Activated T-helper 1 cell treated with anti-CD3 and anti-CD28 coated beads, Interleukin-12 subunit alpha, Interleukin-12 subunit beta, Interleukin-2, Interleukin-4 antibody, amounts not matched to agents 30 ng/mL and 10 ng/mL and 1 ng/mL, durations not matched to agents 14 hours and 24 hours and 36 hours (primary cell): Measurements from ENCODE around the gene SPATS2. TPM values are rescaled to one million over a fixed set of nuclear protein-coding genes. Genes with fewer than 3 reads are reported as not detected.

Source experiments
- DNase-seq: peaks from one replicate; pipeline ENCODE4 v3.0.0; 2021; ENCODE audit warnings: low spot score
- H3K27ac Mint-ChIP-seq: one replicate; pipeline ENCODE4 v1.8.0; 2021; ENCODE audit warnings: mild to moderate bottlenecking, mixed read lengths
- H3K27me3 Mint-ChIP-seq: one replicate; pipeline ENCODE4 v1.8.0; 2022; ENCODE audit warnings: mild to moderate bottlenecking, moderate library complexity, mixed read lengths; ENCODE audit not compliant: insufficient read depth
- H3K36me3 Mint-ChIP-seq: one replicate; pipeline ENCODE4 v1.8.0; 2021; ENCODE audit warnings: low read depth, mixed read lengths
- H3K4me1 Mint-ChIP-seq: one replicate; pipeline ENCODE4 v1.8.0; 2021; ENCODE audit warnings: low read depth, mixed read lengths
- H3K4me3 Mint-ChIP-seq: one replicate; pipeline ENCODE4 v1.8.0; 2021; ENCODE audit warnings: mild to moderate bottlenecking, moderate library complexity, mixed read lengths
- H3K9me3 Mint-ChIP-seq: one replicate; pipeline ENCODE4 v1.8.0; 2021; ENCODE audit warnings: mixed read lengths
- intact Hi-C: fragments of 100-400 bp; cut with micrococcal nuclease; formaldehyde crosslinking; loops from one replicate; pipeline ENCODE4 v1.15.1; 2024
- total RNA-seq: library from RNA; stranded (reverse); gene quantifications from 2 replicates; pipeline ENCODE4 v1.2.3, GENCODE V29; 2022

SPATS2 gene
- total RNA-seq, 1 donor from 2014 or later = 12.0 TPM

DNA sequence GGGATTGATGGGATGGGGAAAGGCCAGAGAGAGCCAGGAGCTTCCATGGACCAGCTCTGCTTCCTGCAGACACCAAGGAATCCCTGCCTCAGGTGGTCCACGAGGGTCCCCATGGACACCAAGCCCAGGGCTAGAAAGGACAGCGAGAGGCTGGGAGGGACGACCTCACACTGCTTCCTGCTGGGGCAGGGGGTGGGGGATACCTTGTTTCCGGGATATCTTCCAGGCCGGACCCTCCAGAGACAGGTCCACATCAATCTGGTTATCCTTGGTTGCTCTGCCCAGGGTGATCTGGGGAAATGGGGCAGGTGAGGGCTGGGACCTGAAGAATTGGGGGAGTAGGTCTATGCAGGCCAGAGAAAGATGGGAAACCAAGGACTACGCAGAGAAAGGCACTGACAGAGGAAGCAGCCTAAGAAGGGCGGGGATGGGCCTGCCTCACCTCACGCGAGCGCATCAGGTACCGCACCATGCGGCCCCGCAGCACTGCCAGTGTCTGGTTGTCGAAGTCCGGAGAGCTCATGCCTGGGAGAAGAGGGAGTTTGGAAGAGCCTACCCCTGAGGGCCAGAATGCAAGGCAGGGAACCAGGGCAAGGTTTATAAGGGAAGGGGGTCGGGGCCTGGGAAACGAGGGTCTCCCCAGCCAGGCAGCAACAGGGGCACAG, 191.9 kb downstream of the SPATS2 start:
- peak overlapping the region; percentile 18 for H3K27ac Mint-ChIP-seq
- intact Hi-C loops = no loop called here
- H3K4me1 Mint-ChIP-seq = peaks cover 17% of the 10 kb centered on the region
- H3K27me3 Mint-ChIP-seq = no peaks in the 10 kb centered on the region
- no peak overlapping the region for H3K4me3 Mint-ChIP-seq
- H3K9me3 Mint-ChIP-seq = no peaks in the 10 kb centered on the region
- peaks cover 32% of the 10 kb centered on the region for H3K36me3 Mint-ChIP-seq
- DNase-seq = no peak

- Mint-ChIP-seq H3K27ac (no peak overlapping the region), H3K4me1 (peaks cover 31% of the 10 kb centered on the region)
These were observed 193.4 kb downstream of the SPATS2 start for GRCh38 chr12:49560695-49561094.

GRCh38 chr12:49562233-49562632, 195.0 kb downstream of the SPATS2 start:
- H3K27me3 Mint-ChIP-seq = no peaks in the 10 kb centered on the region
- peaks cover 43% of the 10 kb centered on the region for H3K4me1 Mint-ChIP-seq
- no peak for DNase-seq
- H3K27ac Mint-ChIP-seq = no peak overlapping the region
- peaks cover 34% of the 10 kb centered on the region for H3K36me3 Mint-ChIP-seq
- H3K4me3 Mint-ChIP-seq = no peak overlapping the region
- H3K9me3 Mint-ChIP-seq = no peaks in the 10 kb centered on the region
- intact Hi-C loops = loop anchor here (10.0 kb wide), 1 partner anchor 463 kb away; the partner anchor contains the start of gene RACGAP1

More at GRCh38 chr12:49560695-49561094, 193.4 kb downstream of the SPATS2 start:
- intact Hi-C loops = loop anchor here (10.0 kb wide), 1 partner anchor 464 kb away; the partner anchor contains the start of gene RACGAP1
- no peaks in the 10 kb centered on the region for H3K9me3 Mint-ChIP-seq
- DNase-seq = no peak
- peaks cover 38% of the 10 kb centered on the region for H3K36me3 Mint-ChIP-seq
- H3K4me3 Mint-ChIP-seq = no peak overlapping the region
- H3K27me3 Mint-ChIP-seq = no peaks in the 10 kb centered on the region

- H3K9me3 Mint-ChIP-seq = no peaks in the 10 kb centered on the region
- DNase-seq = no peak
- H3K4me3 Mint-ChIP-seq = no peak overlapping the region
- H3K27me3 Mint-ChIP-seq = no peaks in the 10 kb centered on the region
- peaks cover 47% of the 10 kb centered on the region for H3K4me1 Mint-ChIP-seq
- H3K27ac Mint-ChIP-seq = no peak overlapping the region
- H3K36me3 Mint-ChIP-seq = peaks cover 34% of the 10 kb centered on the region
- intact Hi-C loops = loop anchor here (10.0 kb wide), 1 partner anchor 462 kb away; the partner anchor contains the start of gene RACGAP1
These were observed 195.6 kb downstream of the SPATS2 start for GRCh38 chr12:49562831-49563230.

- no peaks in the 10 kb centered on the region for H3K9me3 Mint-ChIP-seq
- intact Hi-C loops = loop anchor here (10.0 kb wide), 1 partner anchor 461 kb away; the partner anchor contains the start of gene RACGAP1
- H3K27me3 Mint-ChIP-seq = no peaks in the 10 kb centered on the region
- H3K27ac Mint-ChIP-seq = peak overlapping the region; percentile 22
- H3K36me3 Mint-ChIP-seq = peaks cover 33% of the 10 kb centered on the region
- peaks cover 55% of the 10 kb centered on the region for H3K4me1 Mint-ChIP-seq
- no peak for DNase-seq
- peak overlapping the region; percentile 53 for H3K4me3 Mint-ChIP-seq
These were observed 196.9 kb downstream of the SPATS2 start for GRCh38 chr12:49563951-49564685.

- intact Hi-C loops = loop anchor here (5.0 to 10.0 kb wide), 4 partner anchors 277 to 460 kb away; partner anchors contain the start of genes BCDIN3D, RACGAP1, TUBA1A and TUBA1B
- H3K36me3 Mint-ChIP-seq = peaks cover 27% of the 10 kb centered on the region
- peak overlapping the region; percentile 53 for H3K4me3 Mint-ChIP-seq
- no peaks in the 10 kb centered on the region for H3K27me3 Mint-ChIP-seq
- H3K9me3 Mint-ChIP-seq = no peaks in the 10 kb centered on the region
- no peak overlapping the region for H3K27ac Mint-ChIP-seq
- DNase-seq = no peak
- H3K4me1 Mint-ChIP-seq = peaks cover 55% of the 10 kb centered on the region
These were observed 197.6 kb downstream of the SPATS2 start for GRCh38 chr12:49564686-49565405.

DNA sequence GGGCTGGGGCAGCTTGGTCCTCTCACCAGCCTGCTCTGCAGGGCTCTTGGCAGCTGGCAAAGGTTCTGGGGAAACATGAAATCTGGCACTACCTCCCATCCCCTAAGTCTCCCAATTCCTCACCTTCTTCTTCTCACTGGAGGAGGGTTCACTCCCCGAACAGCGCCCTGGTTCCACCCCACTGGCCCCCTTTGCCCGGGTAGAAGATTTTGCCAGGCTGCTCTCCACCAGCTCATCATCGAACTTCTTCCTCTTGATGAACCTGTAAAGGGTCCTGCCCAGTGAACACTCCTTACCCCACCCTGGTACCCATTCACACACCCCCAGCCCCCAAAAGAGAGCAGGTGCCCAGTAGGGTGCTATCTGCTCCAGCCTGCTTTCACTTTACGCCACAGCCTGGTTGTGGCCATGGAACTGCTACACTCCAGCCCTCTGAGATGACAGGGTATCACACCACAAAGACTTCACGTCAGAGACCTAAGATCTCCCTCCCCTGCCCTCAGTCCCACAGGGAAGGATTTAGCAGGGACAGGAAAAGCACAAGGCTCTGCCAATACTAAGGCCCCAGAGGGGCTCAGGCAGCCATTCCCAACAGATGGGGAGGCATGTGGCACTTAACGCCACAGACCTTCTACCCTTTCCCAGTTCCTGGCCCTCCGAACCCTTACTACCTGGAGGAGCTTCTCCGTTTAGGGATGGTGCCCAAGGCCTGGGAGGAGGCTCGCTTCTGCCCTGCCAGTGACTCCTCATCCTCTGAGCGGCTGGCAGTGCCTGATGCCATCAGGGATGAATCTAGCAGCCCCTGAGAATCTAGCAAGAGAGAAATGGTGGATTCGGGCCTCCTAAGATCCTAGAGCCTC, 198.4 kb downstream of the SPATS2 start:
- H3K36me3 Mint-ChIP-seq = peaks cover 26% of the 10 kb centered on the region
- no peaks in the 10 kb centered on the region for H3K9me3 Mint-ChIP-seq
- peaks cover 56% of the 10 kb centered on the region for H3K4me1 Mint-ChIP-seq
- no peak for DNase-seq
- intact Hi-C loops = loop anchor here (5.0 to 10.0 kb wide), 4 partner anchors 277 to 459 kb away; partner anchors contain the start of genes BCDIN3D, RACGAP1, TUBA1A and TUBA1B
- H3K4me3 Mint-ChIP-seq = peak overlapping the region; percentile 53
- H3K27me3 Mint-ChIP-seq = no peaks in the 10 kb centered on the region
- H3K27ac Mint-ChIP-seq = peak overlapping the region; percentile 26

DNA sequence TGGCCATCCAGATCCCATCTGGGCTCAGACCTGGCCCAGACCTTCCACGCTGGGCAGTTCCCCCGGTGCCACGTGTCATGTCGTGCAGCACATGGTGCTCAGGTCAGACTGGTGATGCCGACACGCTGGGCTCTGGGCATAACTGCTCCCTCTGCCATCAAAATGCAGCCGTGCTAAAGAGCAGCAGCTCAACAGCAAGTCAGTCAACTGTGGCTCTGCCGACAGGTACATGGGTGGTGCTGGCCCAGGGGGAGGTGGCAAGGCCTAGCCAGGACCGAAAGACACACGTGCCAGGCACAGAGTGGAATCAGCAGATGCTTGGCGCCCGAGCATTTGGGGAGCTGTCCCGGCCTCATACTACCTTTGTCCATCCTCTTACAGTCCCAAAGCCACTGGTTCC, 199.1 kb downstream of the SPATS2 start:
- Mint-ChIP-seq H3K4me1 (peaks cover 57% of the 10 kb centered on the region), H3K27ac (no peak overlapping the region)
- intact Hi-C loops = loop anchor here (5.0 to 10.0 kb wide), 4 partner anchors 276 to 458 kb away; partner anchors contain the start of genes BCDIN3D, RACGAP1, TUBA1A and TUBA1B

DNA sequence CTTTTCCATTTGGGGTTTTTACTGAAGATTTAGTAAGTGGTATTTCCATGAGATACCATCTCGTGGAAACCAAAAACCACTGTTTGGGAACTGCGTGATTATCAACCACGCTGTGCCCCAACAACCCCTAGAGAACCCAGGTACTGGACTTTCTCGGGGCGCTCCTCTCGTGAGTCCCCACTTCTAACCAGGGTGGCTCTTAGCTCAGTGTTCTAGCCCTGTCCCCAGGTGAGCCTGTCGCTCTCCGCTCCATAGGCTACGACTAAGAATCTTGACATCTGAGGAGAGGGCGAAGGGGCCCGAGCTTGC, 200.0 kb downstream of the SPATS2 start:
- H3K4me1 Mint-ChIP-seq = peaks cover 57% of the 10 kb centered on the region
- H3K4me3 Mint-ChIP-seq = peak overlapping the region; percentile 95
- no peaks in the 10 kb centered on the region for H3K9me3 Mint-ChIP-seq
- peak overlapping the region; percentile 96 for H3K27ac Mint-ChIP-seq
- DNase-seq = no peak
- intact Hi-C loops = loop anchor here (1.0 to 10.0 kb wide), 5 partner anchors 200 to 458 kb away; partner anchors contain the start of genes BCDIN3D, RACGAP1, SPATS2 and TUBA1A
- peaks cover 19% of the 10 kb centered on the region for H3K36me3 Mint-ChIP-seq
- no peaks in the 10 kb centered on the region for H3K27me3 Mint-ChIP-seq

More for the DNA sequence above, 199.1 kb downstream of the SPATS2 start:
- DNase-seq = no peak
- H3K27me3 Mint-ChIP-seq = no peaks in the 10 kb centered on the region
- H3K36me3 Mint-ChIP-seq = peaks cover 22% of the 10 kb centered on the region
- peak overlapping the region; percentile 95 for H3K4me3 Mint-ChIP-seq
- H3K9me3 Mint-ChIP-seq = no peaks in the 10 kb centered on the region

DNA sequence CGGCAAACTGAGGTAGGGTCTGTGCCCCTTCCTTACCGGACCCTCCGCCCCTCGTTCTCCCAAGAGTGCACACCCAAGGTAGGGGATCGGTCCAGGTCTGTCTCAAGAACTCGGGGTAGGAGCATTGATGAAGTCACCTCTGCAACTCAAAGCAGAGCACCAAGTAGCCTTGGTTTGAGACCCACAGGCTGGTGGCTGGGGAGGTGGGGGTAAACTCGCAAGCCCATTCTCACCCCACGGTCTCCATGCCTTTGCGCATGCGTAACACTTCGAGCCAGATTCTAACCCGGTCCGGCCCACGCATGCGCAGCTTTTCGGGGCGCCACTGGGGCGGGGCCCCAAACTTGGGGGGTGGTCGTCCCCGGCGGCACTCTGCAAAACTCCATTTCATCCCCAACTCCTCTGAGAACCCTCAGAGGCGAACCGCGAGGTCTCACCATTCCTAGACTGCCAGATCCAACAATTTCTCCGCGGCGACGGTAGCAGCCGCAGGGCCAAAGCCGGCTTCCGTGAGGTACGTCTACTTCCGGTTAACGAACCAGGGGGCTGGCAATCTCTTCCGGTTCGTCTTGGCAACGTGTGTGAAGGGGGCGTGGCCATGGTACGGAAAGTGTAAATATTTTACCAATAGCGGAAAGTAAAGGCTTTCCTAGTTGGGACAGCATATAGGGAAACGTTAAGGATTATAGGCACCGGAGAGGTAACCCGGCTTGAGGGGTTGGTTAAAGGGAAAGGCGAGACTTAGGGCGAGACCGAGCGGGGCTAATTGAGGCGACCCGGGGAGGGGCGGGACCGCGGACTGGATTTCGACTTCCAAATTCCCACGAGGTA, 200.6 kb downstream of the SPATS2 start, which contains the start of gene MCRS1:
Gene MCRS1 (minus strand): TSS at position 532 of the 831 bp plus-strand sequence. CDS start 1,411 bp downstream, outside the sequence.
- no peaks in the 10 kb centered on the region for H3K27me3 Mint-ChIP-seq
- peaks cover 57% of the 10 kb centered on the region for H3K4me1 Mint-ChIP-seq
- H3K27ac Mint-ChIP-seq = peak within 1 kb of the TSS; percentile 96
- peak; percentile 85 for DNase-seq
- H3K4me3 Mint-ChIP-seq = peak within 1 kb of the TSS; percentile 95
- intact Hi-C loops = loop anchor here (1.0 to 10.0 kb wide), 11 partner anchors 12 to 457 kb away; partner anchors contain the start of genes BCDIN3D, FMNL3, PRPF40B and RACGAP1
- H3K36me3 Mint-ChIP-seq = peaks cover 15% of the 10 kb centered on the region
- no peaks in the 10 kb centered on the region for H3K9me3 Mint-ChIP-seq
